ENCODE results near the gene MADD. TPM values are rescaled to one million over a fixed set of nuclear protein-coding genes. Genes with fewer than 3 reads are reported as not detected.

The MADD gene
- polyA plus RNA-seq, 4 donors: 36.9 to 53.8 (median 39.4) TPM

- DNase-seq (ENCODE audit: low read depth in 4 of 4, low spot score in 3 of 4): no peak
Observed at GRCh38 chr11:47378010-47378835, 108.3 kb downstream of the MADD start, which contains the start of gene SPI1. Gene SPI1, minus strand, starts transcription at chr11:47378547. Its CDS starts 194 bp downstream, at chr11:47378353.

DNA sequence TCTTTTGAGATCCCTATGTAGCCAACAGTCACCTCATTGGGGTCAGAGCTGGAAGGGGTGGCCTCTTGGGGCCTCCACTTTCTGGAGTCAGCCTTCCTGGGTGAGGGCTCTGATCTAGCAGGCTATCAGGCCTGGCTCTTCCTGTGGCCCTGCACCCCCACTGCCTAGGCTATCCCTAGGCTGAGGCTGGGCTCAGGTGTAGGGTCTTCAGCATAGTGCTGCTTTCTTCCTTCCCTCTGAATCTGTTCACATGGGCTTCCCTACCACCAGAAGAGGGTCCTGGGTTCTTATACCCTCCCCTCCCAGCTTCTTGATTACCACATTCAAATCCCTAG lies 108.9 kb downstream of the MADD start:
- no peak for DNase-seq (ENCODE audit: low read depth in 4 of 4, low spot score in 3 of 4)

DNA sequence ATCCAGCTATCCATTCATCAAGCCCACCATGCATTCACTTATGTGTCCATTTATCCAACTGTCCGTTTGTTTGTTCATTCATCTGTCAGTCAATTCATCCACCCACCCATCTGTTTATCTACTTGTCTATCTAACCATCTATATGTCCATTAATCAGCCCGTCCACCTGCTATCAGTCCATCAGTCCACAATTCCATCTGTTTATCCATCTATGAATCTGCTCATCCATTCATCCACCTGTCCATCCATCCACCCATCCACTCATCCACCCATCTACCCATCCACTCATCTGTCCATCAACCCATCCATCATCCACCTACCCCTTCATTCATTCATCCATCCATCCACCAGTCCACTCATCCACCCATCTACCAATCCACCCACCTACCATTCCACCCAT lies 109.4 kb downstream of the MADD start:
- DNase-seq (ENCODE audit: low read depth in 4 of 4, low spot score in 3 of 4): no peak

Other genes with a start within 250 kb of the MADD start
- 10 to 100 TPM; 57.2 to 90.1 (median 79.6) TPM for gene ARFGAP2, start 93.3 kb upstream of the MADD start, polyA plus RNA-seq (ENCODE audit: insufficient read length in 4 of 4)
- gene PACSIN3, start 83.7 kb upstream of the MADD start, polyA plus RNA-seq (ENCODE audit: insufficient read length in 4 of 4): 10 to 100 TPM; 22.5 to 45.2 (median 29.9) TPM
- 10 to 100 TPM; 17.1 to 29.2 (median 20.5) TPM for gene DDB2, start 55.2 kb upstream of the MADD start, polyA plus RNA-seq (ENCODE audit: insufficient read length in 4 of 4)
- 10 to 100 TPM; 42.4 to 60.6 (median 45.9) TPM for gene ACP2, start 21.3 kb upstream of the MADD start, polyA plus RNA-seq (ENCODE audit: insufficient read length in 4 of 4)
- 10 to 100 TPM; 32.5 to 47.5 (median 36.5) TPM for gene NR1H3, start 12.1 kb upstream of the MADD start, polyA plus RNA-seq (ENCODE audit: insufficient read length in 4 of 4)
- under 1 TPM in 3 of 4 donors, not detected in 1; 0.03 to 0.14 (median 0.07) TPM for gene MYBPC3, start 82.6 kb downstream of the MADD start, polyA plus RNA-seq (ENCODE audit: insufficient read length in 4 of 4)
- 1 to 10 TPM; 3.4 to 7.8 (median 4.4) TPM for gene SPI1, start 108.4 kb downstream of the MADD start, polyA plus RNA-seq (ENCODE audit: insufficient read length in 4 of 4)
- 10 to 100 TPM; 42.6 to 72.0 (median 45.5) TPM for gene SLC39A13, start 138.5 kb downstream of the MADD start, polyA plus RNA-seq (ENCODE audit: insufficient read length in 4 of 4)
- gene PSMC3, start 156.3 kb downstream of the MADD start, polyA plus RNA-seq (ENCODE audit: insufficient read length in 4 of 4): 100 to 1,000 TPM; 108 to 161 (median 148) TPM
- gene RAPSN, start 179.0 kb downstream of the MADD start, polyA plus RNA-seq (ENCODE audit: insufficient read length in 4 of 4): under 1 TPM in 2 of 4 donors, not detected in 2; 0.17 to 0.26 TPM